ENCODE results near the gene EFCAB6. TPM values are rescaled to one million over a fixed set of nuclear protein-coding genes. Genes with fewer than 3 reads are reported as not detected.

Gene EFCAB6
- polyA plus RNA-seq, 4 donors: 0.34 to 1.9 TPM; not detected in 2

DNA sequence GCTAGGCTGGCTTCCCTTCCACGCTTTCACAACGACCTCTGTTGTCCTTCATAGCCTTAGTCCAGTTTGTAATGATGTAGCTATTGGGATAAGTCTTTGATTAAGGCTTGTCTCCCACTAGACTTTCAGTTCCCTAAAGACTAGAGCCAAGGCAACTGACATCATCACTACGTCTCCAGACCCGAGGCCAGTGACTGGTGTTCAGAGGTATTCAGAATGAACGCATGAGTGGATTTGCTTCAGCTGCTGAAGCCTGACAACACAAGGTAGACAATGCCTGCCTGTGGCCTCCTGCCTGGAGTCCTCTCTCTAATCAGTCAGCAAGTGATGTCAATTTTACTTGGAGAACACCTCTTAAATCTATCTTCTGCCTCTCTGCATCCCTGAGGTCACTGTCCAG is 13.6 kb downstream of the EFCAB6 start:
- Histone ChIP-seq H3K27me3 (ENCODE audit: control insufficient read depth in 3 of 3, insufficient read depth in 3 of 3, low read length in 3 of 3) (no peaks in the 10 kb centered on the region), H3K36me3 (ENCODE audit: control insufficient read depth in 3 of 3, insufficient read depth in 2 of 3, low read depth in 1 of 3, low read length in 3 of 3) (no peaks in the 10 kb centered on the region), H3K4me3 (ENCODE audit: low read depth in 1 of 3, low read length in 3 of 3) (no peak overlapping the region), H3K27ac (ENCODE audit: low read depth in 1 of 3, low read length in 2 of 3) (no peak overlapping the region), H3K9me3 (ENCODE audit: control insufficient read depth in 2 of 2, insufficient read depth in 1 of 2, low read depth in 1 of 2, low read length in 1 of 2) (peaks cover 0 to 7% of the 10 kb centered on the region in 2 donors), H3K4me1 (ENCODE audit: control insufficient read depth in 3 of 3, insufficient read depth in 2 of 3, low read depth in 1 of 3, low read length in 2 of 3) (no peaks in the 10 kb centered on the region)
- DNase-seq (no peak), FAIRE-seq (no peak)
- 73 to 77% (median 74%) methylated on average over 5 of the region's 5 CpGs for WGBS, 3 donors

DNA sequence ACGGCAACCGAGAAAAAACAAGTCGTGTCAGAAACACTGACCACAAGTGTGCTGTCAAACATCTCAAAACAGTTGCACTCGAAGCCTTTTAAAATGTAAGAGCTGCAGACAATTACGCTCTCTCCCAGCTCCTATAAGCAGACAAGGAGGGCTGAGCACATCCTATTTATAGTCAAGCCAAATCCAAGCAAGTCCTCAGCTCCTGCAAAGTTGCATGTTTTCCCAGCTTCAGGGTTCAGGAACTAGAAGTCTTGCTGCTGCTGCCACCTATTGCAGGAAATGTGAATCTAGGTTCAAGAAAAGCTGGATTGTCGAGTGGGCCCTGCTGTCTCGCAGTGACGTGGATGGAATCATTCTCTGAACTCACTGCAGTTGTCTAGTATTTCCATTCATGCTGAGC is 15.5 kb downstream of the EFCAB6 start:
- Histone ChIP-seq H3K36me3 (ENCODE audit: control insufficient read depth in 3 of 3, insufficient read depth in 2 of 3, low read depth in 1 of 3, low read length in 3 of 3) (no peaks in the 10 kb centered on the region), H3K9me3 (ENCODE audit: control insufficient read depth in 2 of 2, insufficient read depth in 1 of 2, low read depth in 1 of 2, low read length in 1 of 2) (peaks cover 0 to 5% of the 10 kb centered on the region in 2 donors), H3K4me1 (ENCODE audit: control insufficient read depth in 3 of 3, insufficient read depth in 2 of 3, low read depth in 1 of 3, low read length in 2 of 3) (no peaks in the 10 kb centered on the region), H3K27ac (ENCODE audit: low read depth in 1 of 3, low read length in 2 of 3) (no peak overlapping the region), H3K4me3 (ENCODE audit: low read depth in 1 of 3, low read length in 3 of 3) (no peak overlapping the region), H3K27me3 (ENCODE audit: control insufficient read depth in 3 of 3, insufficient read depth in 3 of 3, low read length in 3 of 3) (no peaks in the 10 kb centered on the region)
- 63 to 88% (median 76%) methylated on average over 8 of the region's 8 CpGs for WGBS, 3 donors
- FAIRE-seq: no peak
- DNase-seq: peak; percentile 20 to 35

DNA sequence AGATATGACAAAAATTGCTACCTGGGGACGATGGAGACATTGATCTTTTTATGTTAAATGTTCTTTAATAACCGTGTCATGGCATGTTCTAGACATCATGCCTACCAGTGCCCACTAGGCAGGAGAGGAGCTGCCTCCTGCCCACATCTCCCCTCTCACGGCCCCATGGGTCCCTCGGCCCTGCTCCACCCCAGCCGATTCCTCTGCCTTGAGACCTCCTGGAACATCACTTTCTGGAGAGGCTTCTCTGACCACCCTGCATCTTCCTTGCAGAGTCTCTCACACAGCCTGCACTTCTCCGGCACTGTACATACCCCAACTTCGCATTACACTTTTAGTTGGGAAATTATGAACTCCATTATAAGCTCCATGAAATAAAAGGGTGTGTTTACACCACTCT is 16.8 kb downstream of the EFCAB6 start:
- Histone ChIP-seq H3K4me1 (ENCODE audit: control insufficient read depth in 3 of 3, insufficient read depth in 2 of 3, low read depth in 1 of 3, low read length in 2 of 3) (no peaks in the 10 kb centered on the region), H3K27ac (ENCODE audit: low read depth in 1 of 3, low read length in 2 of 3) (no peak overlapping the region), H3K36me3 (ENCODE audit: control insufficient read depth in 3 of 3, insufficient read depth in 2 of 3, low read depth in 1 of 3, low read length in 3 of 3) (no peaks in the 10 kb centered on the region), H3K27me3 (ENCODE audit: control insufficient read depth in 3 of 3, insufficient read depth in 3 of 3, low read length in 3 of 3) (no peaks in the 10 kb centered on the region), H3K9me3 (ENCODE audit: control insufficient read depth in 2 of 2, insufficient read depth in 1 of 2, low read depth in 1 of 2, low read length in 1 of 2) (peaks cover 0 to 5% of the 10 kb centered on the region in 2 donors), H3K4me3 (ENCODE audit: low read depth in 1 of 3, low read length in 3 of 3) (no peak overlapping the region)
- no peak for FAIRE-seq
- WGBS, 3 donors: 82 to 85% (median 84%) methylated on average over 7 of the region's 7 CpGs
- DNase-seq: no peak

DNA sequence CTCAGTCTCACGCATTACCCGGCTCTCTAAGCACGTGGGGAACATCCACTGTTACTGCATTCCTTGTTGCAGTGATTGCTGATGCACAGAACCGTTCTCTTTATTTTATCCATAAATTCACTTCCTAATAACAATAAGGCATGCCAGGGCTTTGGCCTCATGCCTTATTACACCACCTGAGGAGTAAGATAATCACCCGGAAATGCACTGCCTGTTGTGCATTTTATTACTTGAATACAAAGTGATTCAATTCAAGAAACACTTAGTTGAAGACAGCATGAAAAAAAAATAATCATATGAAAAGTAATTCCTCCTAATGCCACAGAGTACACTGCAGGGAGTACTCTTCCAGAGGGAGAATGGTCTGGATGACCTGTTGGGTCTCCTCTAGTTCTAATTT is 19.2 kb downstream of the EFCAB6 start:
- DNase-seq (no peak), FAIRE-seq (no peak)
- no peak overlapping the region for H3K27ac ChIP-seq (ENCODE audit: low read depth in 1 of 3, low read length in 2 of 3)
- no peaks in the 10 kb centered on the region for H3K4me1 ChIP-seq (ENCODE audit: control insufficient read depth in 3 of 3, insufficient read depth in 2 of 3, low read depth in 1 of 3, low read length in 2 of 3)
- H3K36me3 ChIP-seq (ENCODE audit: control insufficient read depth in 3 of 3, insufficient read depth in 2 of 3, low read depth in 1 of 3, low read length in 3 of 3): no peaks in the 10 kb centered on the region
- H3K27me3 ChIP-seq (ENCODE audit: control insufficient read depth in 3 of 3, insufficient read depth in 3 of 3, low read length in 3 of 3): no peaks in the 10 kb centered on the region
- 28 to 46% (median 28%) methylated on average over 5 of the region's 5 CpGs for WGBS, 3 donors
- H3K4me3 ChIP-seq (ENCODE audit: low read depth in 1 of 3, low read length in 3 of 3): no peak overlapping the region
- H3K9me3 ChIP-seq (ENCODE audit: control insufficient read depth in 2 of 2, insufficient read depth in 1 of 2, low read depth in 1 of 2, low read length in 1 of 2): no peaks in the 10 kb centered on the region

DNA sequence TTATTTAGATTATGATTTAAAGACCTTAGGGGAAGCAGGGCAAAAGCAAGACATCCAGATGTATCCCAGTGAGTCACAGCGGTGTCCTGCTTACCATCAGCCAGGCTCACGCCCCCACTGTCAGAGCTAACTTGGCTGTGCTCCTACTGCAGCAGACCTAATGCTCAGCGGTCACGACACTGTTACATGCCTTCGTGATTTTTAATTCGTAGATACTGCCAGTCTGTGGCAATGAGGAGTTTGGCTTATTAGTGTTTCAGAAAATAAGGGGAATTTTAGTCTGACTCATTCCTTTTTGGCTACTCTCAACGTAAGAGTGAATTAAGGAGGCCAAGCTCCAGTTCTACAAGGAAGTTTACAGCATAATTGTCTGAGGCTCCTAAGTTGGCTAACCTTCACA is 22.7 kb downstream of the EFCAB6 start:
- no peaks in the 10 kb centered on the region for H3K36me3 ChIP-seq (ENCODE audit: control insufficient read depth in 3 of 3, insufficient read depth in 2 of 3, low read depth in 1 of 3, low read length in 3 of 3)
- no peak for FAIRE-seq
- H3K4me3 ChIP-seq (ENCODE audit: low read depth in 1 of 3, low read length in 3 of 3): no peak overlapping the region
- no peak for DNase-seq
- no peaks in the 10 kb centered on the region for H3K9me3 ChIP-seq (ENCODE audit: control insufficient read depth in 2 of 2, insufficient read depth in 1 of 2, low read depth in 1 of 2, low read length in 1 of 2)
- H3K4me1 ChIP-seq (ENCODE audit: control insufficient read depth in 3 of 3, insufficient read depth in 2 of 3, low read depth in 1 of 3, low read length in 2 of 3): no peaks in the 10 kb centered on the region
- no peak overlapping the region for H3K27ac ChIP-seq (ENCODE audit: low read depth in 1 of 3, low read length in 2 of 3)
- WGBS, 3 donors: 54 to 64% (median 62%) methylated on average over 7 of the region's 7 CpGs
- no peaks in the 10 kb centered on the region for H3K27me3 ChIP-seq (ENCODE audit: control insufficient read depth in 3 of 3, insufficient read depth in 3 of 3, low read length in 3 of 3)

DNA sequence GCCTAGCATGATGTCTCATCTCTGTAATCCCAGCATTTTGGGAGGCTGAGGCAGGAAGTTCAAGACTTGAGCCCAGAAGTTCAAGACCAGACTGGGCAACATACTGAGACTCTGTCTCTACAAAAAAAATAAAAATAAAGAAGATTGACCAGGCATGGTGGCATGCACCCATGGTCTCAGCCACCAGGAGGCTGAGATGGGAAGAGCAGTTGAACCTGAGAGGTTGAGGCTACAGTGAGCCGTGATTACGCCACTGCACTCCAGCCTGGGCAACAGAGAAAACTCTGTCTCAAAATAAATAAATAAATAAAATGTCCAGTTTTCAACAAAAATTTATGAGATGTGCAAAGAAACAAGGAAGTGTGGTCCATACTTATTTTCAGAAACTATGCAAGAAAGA is 28.3 kb downstream of the EFCAB6 start:
- FAIRE-seq: no peak
- Histone ChIP-seq H3K4me1 (ENCODE audit: control insufficient read depth in 3 of 3, insufficient read depth in 2 of 3, low read depth in 1 of 3, low read length in 2 of 3) (no peaks in the 10 kb centered on the region), H3K9me3 (ENCODE audit: control insufficient read depth in 2 of 2, insufficient read depth in 1 of 2, low read depth in 1 of 2, low read length in 1 of 2) (no peaks in the 10 kb centered on the region), H3K27ac (ENCODE audit: low read depth in 1 of 3, low read length in 2 of 3) (no peak overlapping the region), H3K4me3 (ENCODE audit: low read depth in 1 of 3, low read length in 3 of 3) (no peak overlapping the region), H3K27me3 (ENCODE audit: control insufficient read depth in 3 of 3, insufficient read depth in 3 of 3, low read length in 3 of 3) (no peaks in the 10 kb centered on the region), H3K36me3 (ENCODE audit: control insufficient read depth in 3 of 3, insufficient read depth in 2 of 3, low read depth in 1 of 3, low read length in 3 of 3) (no peaks in the 10 kb centered on the region)
- WGBS, 3 donors: 97 to 100% (median 98%) methylated on average over 2 of the region's 2 CpGs
- no peak for DNase-seq

DNA sequence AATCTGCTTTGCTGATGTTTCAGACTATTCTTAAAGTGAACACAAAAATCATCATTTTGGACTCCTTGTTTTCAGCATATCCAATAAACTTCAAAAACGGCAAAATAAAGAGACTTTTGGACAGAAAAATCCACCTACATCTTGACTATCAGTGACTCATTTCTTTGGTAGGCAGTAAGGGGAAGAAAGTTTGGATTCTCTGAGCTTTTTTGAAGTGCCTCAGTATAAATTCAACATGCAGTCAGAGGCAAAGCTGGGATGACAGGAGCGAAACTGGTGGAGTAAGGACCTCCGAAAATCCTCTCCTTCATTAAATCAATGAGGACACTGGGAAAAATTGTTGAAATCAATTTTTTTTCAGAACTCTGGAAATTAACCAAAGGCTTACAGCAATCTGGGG is 29.7 kb downstream of the EFCAB6 start:
- no peak for FAIRE-seq
- DNase-seq: no peak
- WGBS, 3 donors: 83 to 88% (median 87%) methylated on average over 3 of the region's 3 CpGs
- no peak overlapping the region for H3K27ac ChIP-seq (ENCODE audit: low read depth in 1 of 3, low read length in 2 of 3)
- no peaks in the 10 kb centered on the region for H3K4me1 ChIP-seq (ENCODE audit: control insufficient read depth in 3 of 3, insufficient read depth in 2 of 3, low read depth in 1 of 3, low read length in 2 of 3)
- H3K9me3 ChIP-seq (ENCODE audit: control insufficient read depth in 2 of 2, insufficient read depth in 1 of 2, low read depth in 1 of 2, low read length in 1 of 2): no peaks in the 10 kb centered on the region
- H3K4me3 ChIP-seq (ENCODE audit: low read depth in 1 of 3, low read length in 3 of 3): no peak overlapping the region
- no peaks in the 10 kb centered on the region for H3K36me3 ChIP-seq (ENCODE audit: control insufficient read depth in 3 of 3, insufficient read depth in 2 of 3, low read depth in 1 of 3, low read length in 3 of 3)
- H3K27me3 ChIP-seq (ENCODE audit: control insufficient read depth in 3 of 3, insufficient read depth in 3 of 3, low read length in 3 of 3): no peaks in the 10 kb centered on the region

DNA sequence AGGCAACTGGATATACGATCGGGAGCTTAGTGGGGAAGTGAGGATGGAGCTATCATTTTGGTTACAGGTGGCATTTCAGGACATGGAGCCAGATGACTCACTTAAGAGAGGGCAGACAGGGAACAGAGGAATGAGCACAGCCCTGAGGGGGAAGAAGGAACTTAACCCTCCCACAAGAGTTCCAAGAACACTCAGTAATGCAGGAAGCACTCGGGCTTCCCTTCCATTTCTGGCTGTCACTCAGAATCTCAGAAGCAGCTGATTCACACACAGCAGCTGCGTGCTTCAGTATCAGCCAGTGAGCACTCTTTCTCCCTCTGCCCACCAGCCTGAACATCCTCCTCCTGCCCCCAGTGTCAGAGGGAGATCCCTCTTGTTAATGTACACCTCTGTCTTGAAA is 34.8 kb downstream of the EFCAB6 start:
- Histone ChIP-seq H3K27me3 (ENCODE audit: control insufficient read depth in 3 of 3, insufficient read depth in 3 of 3, low read length in 3 of 3) (no peaks in the 10 kb centered on the region), H3K36me3 (ENCODE audit: control insufficient read depth in 3 of 3, insufficient read depth in 2 of 3, low read depth in 1 of 3, low read length in 3 of 3) (no peaks in the 10 kb centered on the region), H3K9me3 (ENCODE audit: control insufficient read depth in 2 of 2, insufficient read depth in 1 of 2, low read depth in 1 of 2, low read length in 1 of 2) (no peaks in the 10 kb centered on the region), H3K4me3 (ENCODE audit: low read depth in 1 of 3, low read length in 3 of 3) (no peak overlapping the region), H3K27ac (ENCODE audit: low read depth in 1 of 3, low read length in 2 of 3) (no peak overlapping the region), H3K4me1 (ENCODE audit: control insufficient read depth in 3 of 3, insufficient read depth in 2 of 3, low read depth in 1 of 3, low read length in 2 of 3) (no peaks in the 10 kb centered on the region)
- 49 to 73% (median 57%) methylated on average over 4 of the region's 4 CpGs for WGBS, 3 donors
- DNase-seq (no peak), FAIRE-seq (no peak)

DNA sequence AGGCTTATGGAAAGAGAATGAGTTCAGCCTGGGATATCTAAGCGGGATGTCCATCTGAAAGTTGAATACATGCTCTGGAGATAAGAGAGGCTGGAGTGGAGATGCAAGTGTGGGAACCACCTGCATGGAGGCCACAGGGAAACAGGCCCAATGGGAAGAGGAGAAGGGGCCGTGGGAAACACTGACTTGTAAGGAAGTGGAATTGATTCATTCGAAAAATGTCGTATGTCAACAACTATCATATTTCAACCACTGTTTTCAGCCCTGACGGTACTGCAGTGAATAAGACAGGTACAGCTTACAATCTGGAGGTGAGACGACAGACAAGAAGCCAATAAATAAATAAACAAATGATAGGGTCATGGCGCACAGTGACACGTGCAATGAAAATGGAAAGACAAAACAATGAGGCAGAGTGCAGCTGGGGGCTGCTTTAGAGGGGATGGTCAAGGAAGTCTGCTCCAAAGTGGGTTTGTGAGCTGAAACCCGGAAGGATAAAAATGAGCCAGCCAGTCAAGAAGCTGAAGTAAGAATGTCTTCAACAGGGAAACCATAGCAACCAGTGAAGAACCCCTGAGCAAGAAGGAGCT is 35.9 kb downstream of the EFCAB6 start:
- FAIRE-seq: no peak
- H3K27me3 ChIP-seq (ENCODE audit: control insufficient read depth in 3 of 3, insufficient read depth in 3 of 3, low read length in 3 of 3): no peaks in the 10 kb centered on the region
- H3K27ac ChIP-seq (ENCODE audit: low read depth in 1 of 3, low read length in 2 of 3): no peak overlapping the region
- H3K9me3 ChIP-seq (ENCODE audit: control insufficient read depth in 2 of 2, insufficient read depth in 1 of 2, low read depth in 1 of 2, low read length in 1 of 2): no peaks in the 10 kb centered on the region
- no peaks in the 10 kb centered on the region for H3K4me1 ChIP-seq (ENCODE audit: control insufficient read depth in 3 of 3, insufficient read depth in 2 of 3, low read depth in 1 of 3, low read length in 2 of 3)
- WGBS, 3 donors: 77 to 85% (median 77%) methylated on average over 9 of the region's 9 CpGs
- no peaks in the 10 kb centered on the region for H3K36me3 ChIP-seq (ENCODE audit: control insufficient read depth in 3 of 3, insufficient read depth in 2 of 3, low read depth in 1 of 3, low read length in 3 of 3)
- no peak overlapping the region for H3K4me3 ChIP-seq (ENCODE audit: low read depth in 1 of 3, low read length in 3 of 3)
- DNase-seq: no peak
